Measurements from ENCODE around the gene ADGRG2.
A peak's percentile ranks its signal among the peaks of the same experiment; 100 is the strongest.

- TF ChIP-seq CTCF (IDR thresholded peaks at IDR 0.05) = peak; percentile 50
- no peak for TF ChIP-seq EZH2 (IDR thresholded peaks at IDR 0.05; ENCODE audit: borderline replicate concordance, insufficient read depth, low read depth, low read length, poor library complexity, severe bottlenecking)
These were observed 137.7 kb downstream of the ADGRG2 start for GRCh38 chrX:18984381-18985185.

Data from B cell (primary cell).